ENCODE results near the gene LRRC9. TPM values are rescaled to one million over a fixed set of nuclear protein-coding genes. Genes with fewer than 3 reads are reported as not detected.

The LRRC9 gene
- total and polyA plus RNA-seq, 10 of the 15 experiments (the other 5 are each of a cell fraction or from before 2014, with no cell fraction given) = not detected

DNA sequence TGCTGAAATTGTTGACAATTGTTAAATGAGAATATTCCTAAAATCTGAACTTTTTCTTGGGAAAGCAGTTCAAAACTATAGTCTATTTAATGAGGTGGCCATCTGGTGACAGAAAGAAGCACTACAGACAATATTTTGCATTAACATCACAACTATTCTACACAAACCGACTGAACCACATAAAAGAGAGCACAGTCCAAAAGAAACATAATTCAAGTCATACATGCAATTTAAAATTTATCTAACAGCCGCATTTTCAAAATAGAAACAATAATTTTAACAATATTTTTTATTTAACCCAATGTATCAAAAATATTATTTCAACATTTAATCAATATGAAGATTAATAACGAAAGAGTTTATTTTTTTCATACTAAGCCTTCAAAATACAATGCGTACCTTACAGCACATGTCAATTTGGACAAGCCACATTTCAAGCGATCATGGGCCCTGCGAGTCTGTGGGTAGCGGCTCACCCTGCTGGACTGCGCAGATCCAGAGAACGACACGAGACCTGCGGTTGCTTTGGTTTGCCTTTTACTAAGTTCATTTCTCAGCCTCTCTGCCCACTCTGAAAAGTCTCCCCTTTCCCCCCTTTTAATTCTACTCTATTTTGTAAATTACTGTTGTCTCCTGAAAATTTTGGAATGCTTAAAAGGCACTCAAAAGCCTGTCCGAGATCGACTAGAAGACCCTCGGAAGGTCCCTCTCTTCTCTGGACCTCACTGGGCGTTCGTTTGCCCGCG is 947 bp upstream of the LRRC9 start:
- H2AFZ ChIP-seq (ENCODE audit: control insufficient read depth, low read depth, low read length) = peak overlapping the region; percentile 37
- H3K4me1 ChIP-seq (ENCODE audit: control insufficient read depth, insufficient read depth, low read length) = peaks cover 3% of the 10 kb centered on the region; the same call in 1 of the 2 replicates
- FAIRE-seq (peak; percentile 61), ATAC-seq (peak; percentile 83), DNase-seq (ENCODE audit: low read depth, low spot score) (no peak)
- no peaks in the 10 kb centered on the region for H4K20me1 ChIP-seq (ENCODE audit: control insufficient read depth, insufficient read depth)
- H3K27me3 ChIP-seq (replicated peaks in 1 of 2; ENCODE audit: control insufficient read depth in 2 of 2, insufficient read depth in 2 of 2, low read length in 1 of 2) = peaks cover 0 to 5% of the 10 kb centered on the region in 2 experiments; a peak in 2 of 4 replicates
- 4% methylated on average over 18 of the region's 18 CpGs for WGBS (ENCODE audit: insufficient coverage, insufficient replicate concordance, low lambda C conversion rate, missing lambda C conversion rate)
- POLR2A ChIA-PET = no interaction called here
- RAD21 ChIA-PET (ENCODE audit: unreplicated experiment) = no interaction called here
- H3K9me3 ChIP-seq (replicated peaks; ENCODE audit: control insufficient read depth, insufficient read depth, low read length) = no peaks in the 10 kb centered on the region; the same call in 2 of the 3 replicates
- no peaks in the 10 kb centered on the region for H3K36me3 ChIP-seq (ENCODE audit: control insufficient read depth in 2 of 2, insufficient read depth in 2 of 2, low read length in 1 of 2)
- H3K9ac ChIP-seq (ENCODE audit: control insufficient read depth, insufficient read depth, low read length) = no peak overlapping the region
- in situ Hi-C loops (cut with MboI) (no loop called here), intact Hi-C loops (cut with micrococcal nuclease; ENCODE audit: unreplicated experiment) (loop anchor here (2.0 kb wide), 1 partner anchor 286 kb away; no protein-coding TSS in a partner anchor)
- peak overlapping the region; percentile 45; the same call in 1 of the 2 replicates for H3K4me3 ChIP-seq
- no TSS peak for BruUV-seq (replicated peaks)
- SMC1A ChIA-PET (ENCODE audit: uncharacterized antibody, unreplicated experiment) = interaction anchor here (0.9 to 2.8 kb wide), 5 partner anchors 16 to 643 kb away, joined by 3 to 12 read pairs (median 5); no protein-coding TSS in a partner anchor
- no peaks in the 10 kb centered on the region for H3K79me2 ChIP-seq (ENCODE audit: control insufficient read depth, insufficient read depth, low read length)
- H3K27ac ChIP-seq (ENCODE audit: control insufficient read depth, insufficient read depth) = no peak overlapping the region
- peak overlapping the region; percentile 77 for H3K4me2 ChIP-seq (ENCODE audit: control insufficient read depth, insufficient read depth)
- CTCF ChIA-PET = interaction anchor here (0.9 to 2.4 kb wide), 8 partner anchors 15 to 286 kb away, joined by 3 to 18 read pairs (median 4); no protein-coding TSS in a partner anchor
- TF ChIP-seq PML (IDR thresholded peaks at IDR 0.05; ENCODE audit: low read length) (no peak), CTCF (IDR thresholded peaks at IDR 0.05 in 2 of 3, conservative IDR thresholded peaks at IDR 0.05 in 1 of 3; ENCODE audit: control insufficient read depth in 2 of 3, extremely low read depth in 1 of 3, insufficient read depth in 1 of 3, low read depth in 3 of 3, low read length in 3 of 3) (peak; percentile 21 to 45 (median 38); a peak in 5 of 6 replicates), PKNOX1 (IDR thresholded peaks at IDR 0.05) (no peak), ZSCAN29 (IDR thresholded peaks at IDR 0.05) (no peak), RAD51 (IDR thresholded peaks at IDR 0.05) (no peak), SKIL (IDR thresholded peaks at IDR 0.05; ENCODE audit: low read depth, poor library complexity, severe bottlenecking) (no peak), RUNX3 (IDR thresholded peaks at IDR 0.05; ENCODE audit: low read length) (0 out of 2 replicates have a peak, but pooled peaks have one; percentile 28), MEF2B (IDR thresholded peaks at IDR 0.05; ENCODE audit: partially characterized antibody, poor library complexity, severe bottlenecking) (no peak), RAD21 (IDR thresholded peaks at IDR 0.05; ENCODE audit: insufficient read depth, low read depth, low read length) (peak; percentile 26; the same call in 1 of the 2 replicates), POLR2A (IDR thresholded peaks at IDR 0.05; ENCODE audit: low read depth, low read length) (no peak)
- TF ChIP-seq, protein P1, sequence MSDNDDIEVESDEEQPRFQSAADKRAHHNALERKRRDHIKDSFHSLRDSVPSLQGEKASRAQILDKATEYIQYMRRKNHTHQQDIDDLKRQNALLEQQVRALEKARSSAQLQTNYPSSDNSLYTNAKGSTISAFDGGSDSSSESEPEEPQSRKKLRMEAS (IDR thresholded peaks at IDR 0.05; ENCODE audit: low read depth, low read length) = no peak
- TF ChIP-seq, protein P2, sequence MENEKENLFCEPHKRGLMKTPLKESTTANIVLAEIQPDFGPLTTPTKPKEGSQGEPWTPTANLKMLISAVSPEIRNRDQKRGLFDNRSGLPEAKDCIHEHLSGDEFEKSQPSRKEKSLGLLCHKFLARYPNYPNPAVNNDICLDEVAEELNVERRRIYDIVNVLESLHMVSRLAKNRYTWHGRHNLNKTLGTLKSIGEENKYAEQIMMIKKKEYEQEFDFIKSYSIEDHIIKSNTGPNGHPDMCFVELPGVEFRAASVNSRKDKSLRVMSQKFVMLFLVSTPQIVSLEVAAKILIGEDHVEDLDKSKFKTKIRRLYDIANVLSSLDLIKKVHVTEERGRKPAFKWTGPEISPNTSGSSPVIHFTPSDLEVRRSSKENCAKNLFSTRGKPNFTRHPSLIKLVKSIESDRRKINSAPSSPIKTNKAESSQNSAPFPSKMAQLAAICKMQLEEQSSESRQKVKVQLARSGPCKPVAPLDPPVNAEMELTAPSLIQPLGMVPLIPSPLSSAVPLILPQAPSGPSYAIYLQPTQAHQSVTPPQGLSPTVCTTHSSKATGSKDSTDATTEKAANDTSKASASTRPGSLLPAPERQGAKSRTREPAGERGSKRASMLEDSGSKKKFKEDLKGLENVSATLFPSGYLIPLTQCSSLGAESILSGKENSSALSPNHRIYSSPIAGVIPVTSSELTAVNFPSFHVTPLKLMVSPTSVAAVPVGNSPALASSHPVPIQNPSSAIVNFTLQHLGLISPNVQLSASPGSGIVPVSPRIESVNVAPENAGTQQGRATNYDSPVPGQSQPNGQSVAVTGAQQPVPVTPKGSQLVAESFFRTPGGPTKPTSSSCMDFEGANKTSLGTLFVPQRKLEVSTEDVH (IDR thresholded peaks at IDR 0.05; ENCODE audit: low read depth, partially characterized antibody) = no peak
